Measurements from ENCODE around the gene NADK. TPM values are rescaled to one million over a fixed set of nuclear protein-coding genes. Genes with fewer than 3 reads are reported as not detected.
"Not testable (repeated sequence)": the region's sequence is repeated elsewhere in the genome, so short reads cannot be mapped to it uniquely, and the experiment has no call there.

NADK gene
- total and polyA plus RNA-seq, 4 donors, result 29.9 to 65.1 (median 48.3) TPM

GRCh38 chr1:1749941-1750340, 28.3 kb downstream of the NADK start:
- not testable (repeated sequence) for H3K4me1 ChIP-seq (ENCODE audit: control insufficient read depth, insufficient read depth, low read length); H3K27me3 ChIP-seq (ENCODE audit: control insufficient read depth, insufficient read depth, low read length); DNase-seq (ENCODE audit: low read depth in 4 of 6, low spot score in 6 of 6); H3K4me3 ChIP-seq (ENCODE audit: low read depth, low read length); H3K27ac ChIP-seq (ENCODE audit: low read depth, low read length); H3K9me3 ChIP-seq (ENCODE audit: control insufficient read depth, insufficient read depth, low read length)
- WGBS (ENCODE audit: insufficient coverage), result 79% methylated on average over 2 of the region's 9 CpGs
- peaks cover 34% of the 10 kb centered on the region for H3K36me3 ChIP-seq (ENCODE audit: control insufficient read depth, insufficient read depth, low read length)

GRCh38 chr1:1748686-1749321, 29.5 kb downstream of the NADK start:
- peaks cover 23% of the 10 kb centered on the region for H3K36me3 ChIP-seq (ENCODE audit: control insufficient read depth, insufficient read depth, low read length)
- no peak overlapping the region for H3K27ac ChIP-seq (ENCODE audit: low read depth, low read length)
- H3K4me3 ChIP-seq (ENCODE audit: low read depth, low read length), result no peak overlapping the region
- no peaks in the 10 kb centered on the region for H3K9me3 ChIP-seq (ENCODE audit: control insufficient read depth, insufficient read depth, low read length)
- DNase-seq (ENCODE audit: low read depth in 4 of 6, low spot score in 6 of 6), result no peak
- 54% methylated on average over 14 of the region's 18 CpGs for WGBS (ENCODE audit: insufficient coverage)
- no peaks in the 10 kb centered on the region for H3K27me3 ChIP-seq (ENCODE audit: control insufficient read depth, insufficient read depth, low read length)
- H3K4me1 ChIP-seq (ENCODE audit: control insufficient read depth, insufficient read depth, low read length), result no peaks in the 10 kb centered on the region

GRCh38 chr1:1746566-1746909, 31.7 kb downstream of the NADK start:
- H3K36me3 ChIP-seq (ENCODE audit: control insufficient read depth, insufficient read depth, low read length), result peaks cover 10% of the 10 kb centered on the region
- H3K4me1 ChIP-seq (ENCODE audit: control insufficient read depth, insufficient read depth, low read length); H3K27me3 ChIP-seq (ENCODE audit: control insufficient read depth, insufficient read depth, low read length); DNase-seq (ENCODE audit: low read depth in 4 of 6, low spot score in 6 of 6); H3K9me3 ChIP-seq (ENCODE audit: control insufficient read depth, insufficient read depth, low read length): not testable (repeated sequence)
- H3K4me3 ChIP-seq (ENCODE audit: low read depth, low read length), result peak overlapping the region; percentile 37
- WGBS (ENCODE audit: insufficient coverage), result no CpG with 5 or more reads among the region's 35 CpGs
- peak overlapping the region; percentile 88 for H3K27ac ChIP-seq (ENCODE audit: low read depth, low read length)

DNA sequence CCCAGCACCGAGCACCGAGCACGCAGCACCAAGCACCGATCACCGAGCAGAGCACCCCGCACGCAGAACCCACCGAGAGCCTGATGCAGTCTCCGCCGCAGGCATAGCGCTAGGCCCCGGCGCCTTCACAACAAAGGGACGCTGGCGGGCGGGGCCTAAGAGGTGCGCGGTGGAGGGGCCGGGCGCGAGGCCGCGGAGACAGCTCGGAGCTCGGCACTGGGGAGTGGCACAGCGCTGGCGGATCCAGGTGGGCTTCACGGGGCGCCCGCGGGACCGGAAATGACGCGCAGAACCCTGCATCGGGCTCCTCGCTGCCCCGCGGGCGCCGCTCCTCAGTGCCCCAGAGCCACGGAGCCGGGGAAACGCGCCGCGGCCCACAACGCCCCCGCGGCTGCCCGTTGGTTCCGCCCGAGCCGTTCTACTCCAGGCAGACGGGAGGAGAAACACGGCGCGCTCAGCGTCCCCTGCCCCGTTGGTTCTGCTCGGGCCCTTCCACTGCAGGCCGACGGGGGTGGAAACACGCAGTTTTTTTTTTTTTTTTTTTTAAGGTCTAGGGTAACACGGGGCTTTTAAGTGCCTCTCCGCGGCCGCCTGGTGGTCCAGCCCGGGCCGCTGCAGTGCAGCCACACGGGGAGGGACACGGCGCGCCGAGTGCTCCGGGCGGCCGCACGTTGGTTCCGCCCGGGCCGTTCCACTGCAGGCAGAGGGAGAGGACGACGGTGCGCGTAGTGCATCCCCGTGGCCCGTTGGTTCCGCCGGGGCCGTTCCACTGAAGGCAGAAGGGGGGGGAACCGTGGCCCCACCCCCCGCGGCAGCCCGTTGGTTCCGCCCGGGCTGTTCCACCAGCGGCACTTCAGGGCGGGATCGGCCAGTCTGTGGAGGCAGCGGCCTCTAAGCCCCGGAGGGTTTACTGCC, 32.4 kb downstream of the NADK start:
- 0% methylated on average over 38 of the region's 101 CpGs for WGBS (ENCODE audit: insufficient coverage)
- not testable (repeated sequence) for H3K9me3 ChIP-seq (ENCODE audit: control insufficient read depth, insufficient read depth, low read length); H3K4me1 ChIP-seq (ENCODE audit: control insufficient read depth, insufficient read depth, low read length); H3K27me3 ChIP-seq (ENCODE audit: control insufficient read depth, insufficient read depth, low read length)
- DNase-seq (ENCODE audit: low read depth in 4 of 6, low spot score in 6 of 6), result peak; percentile 36 to 78 (median 58)
- Histone ChIP-seq H3K27ac (ENCODE audit: low read depth, low read length) (peak overlapping the region; percentile 88), H3K36me3 (ENCODE audit: control insufficient read depth, insufficient read depth, low read length) (peaks cover 10% of the 10 kb centered on the region), H3K4me3 (ENCODE audit: low read depth, low read length) (peak overlapping the region; percentile 37)

- DNase-seq (ENCODE audit: low read depth in 4 of 6, low spot score in 6 of 6), result not testable (repeated sequence)
- WGBS (ENCODE audit: insufficient coverage), result 77% methylated on average over 6 of the region's 11 CpGs
Measured at GRCh38 chr1:1742529-1742928, 35.7 kb downstream of the NADK start.

GRCh38 chr1:1741013-1741412, 37.3 kb downstream of the NADK start:
- 89% methylated on average over 5 of the region's 12 CpGs for WGBS (ENCODE audit: insufficient coverage)
- H3K36me3 ChIP-seq (ENCODE audit: control insufficient read depth, insufficient read depth, low read length), result peaks cover 25% of the 10 kb centered on the region
- DNase-seq (ENCODE audit: low read depth in 4 of 6, low spot score in 6 of 6); H3K27me3 ChIP-seq (ENCODE audit: control insufficient read depth, insufficient read depth, low read length); H3K27ac ChIP-seq (ENCODE audit: low read depth, low read length); H3K9me3 ChIP-seq (ENCODE audit: control insufficient read depth, insufficient read depth, low read length); H3K4me3 ChIP-seq (ENCODE audit: low read depth, low read length); H3K4me1 ChIP-seq (ENCODE audit: control insufficient read depth, insufficient read depth, low read length): not testable (repeated sequence)

More at GRCh38 chr1:1742529-1742928, 35.7 kb downstream of the NADK start:
- H3K9me3 ChIP-seq (ENCODE audit: control insufficient read depth, insufficient read depth, low read length); H3K27me3 ChIP-seq (ENCODE audit: control insufficient read depth, insufficient read depth, low read length); H3K4me3 ChIP-seq (ENCODE audit: low read depth, low read length); H3K27ac ChIP-seq (ENCODE audit: low read depth, low read length); H3K4me1 ChIP-seq (ENCODE audit: control insufficient read depth, insufficient read depth, low read length): not testable (repeated sequence)
- peaks cover 16% of the 10 kb centered on the region for H3K36me3 ChIP-seq (ENCODE audit: control insufficient read depth, insufficient read depth, low read length)

GRCh38 chr1:1738799-1739337, 39.4 kb downstream of the NADK start:
- peaks cover 32% of the 10 kb centered on the region for H3K36me3 ChIP-seq (ENCODE audit: control insufficient read depth, insufficient read depth, low read length)
- H3K9me3 ChIP-seq (ENCODE audit: control insufficient read depth, insufficient read depth, low read length); H3K4me3 ChIP-seq (ENCODE audit: low read depth, low read length); DNase-seq (ENCODE audit: low read depth in 4 of 6, low spot score in 6 of 6); H3K27ac ChIP-seq (ENCODE audit: low read depth, low read length); H3K27me3 ChIP-seq (ENCODE audit: control insufficient read depth, insufficient read depth, low read length); H3K4me1 ChIP-seq (ENCODE audit: control insufficient read depth, insufficient read depth, low read length): not testable (repeated sequence)
- no CpG with 5 or more reads among the region's 22 CpGs for WGBS (ENCODE audit: insufficient coverage)

GRCh38 chr1:1737675-1738590, 40.3 kb downstream of the NADK start:
- not testable (repeated sequence) for H3K27me3 ChIP-seq (ENCODE audit: control insufficient read depth, insufficient read depth, low read length); H3K27ac ChIP-seq (ENCODE audit: low read depth, low read length); H3K4me1 ChIP-seq (ENCODE audit: control insufficient read depth, insufficient read depth, low read length); H3K4me3 ChIP-seq (ENCODE audit: low read depth, low read length); H3K9me3 ChIP-seq (ENCODE audit: control insufficient read depth, insufficient read depth, low read length); DNase-seq (ENCODE audit: low read depth in 4 of 6, low spot score in 6 of 6)
- peaks cover 34% of the 10 kb centered on the region for H3K36me3 ChIP-seq (ENCODE audit: control insufficient read depth, insufficient read depth, low read length)
- over 99% methylated on average over 12 of the region's 44 CpGs for WGBS (ENCODE audit: insufficient coverage)

GRCh38 chr1:1732381-1732780, 45.9 kb downstream of the NADK start:
- H3K4me1 ChIP-seq (ENCODE audit: control insufficient read depth, insufficient read depth, low read length), result no peaks in the 10 kb centered on the region
- DNase-seq (ENCODE audit: low read depth in 4 of 6, low spot score in 6 of 6), result no peak
- no peaks in the 10 kb centered on the region for H3K27me3 ChIP-seq (ENCODE audit: control insufficient read depth, insufficient read depth, low read length)
- no peaks in the 10 kb centered on the region for H3K9me3 ChIP-seq (ENCODE audit: control insufficient read depth, insufficient read depth, low read length)
- H3K36me3 ChIP-seq (ENCODE audit: control insufficient read depth, insufficient read depth, low read length), result peaks cover 52% of the 10 kb centered on the region
- H3K27ac ChIP-seq (ENCODE audit: low read depth, low read length), result no peak overlapping the region
- 92% methylated on average over 16 of the region's 17 CpGs for WGBS (ENCODE audit: insufficient coverage)
- no peak overlapping the region for H3K4me3 ChIP-seq (ENCODE audit: low read depth, low read length)
